Measurements from ENCODE around the gene PKHD1.

DNA sequence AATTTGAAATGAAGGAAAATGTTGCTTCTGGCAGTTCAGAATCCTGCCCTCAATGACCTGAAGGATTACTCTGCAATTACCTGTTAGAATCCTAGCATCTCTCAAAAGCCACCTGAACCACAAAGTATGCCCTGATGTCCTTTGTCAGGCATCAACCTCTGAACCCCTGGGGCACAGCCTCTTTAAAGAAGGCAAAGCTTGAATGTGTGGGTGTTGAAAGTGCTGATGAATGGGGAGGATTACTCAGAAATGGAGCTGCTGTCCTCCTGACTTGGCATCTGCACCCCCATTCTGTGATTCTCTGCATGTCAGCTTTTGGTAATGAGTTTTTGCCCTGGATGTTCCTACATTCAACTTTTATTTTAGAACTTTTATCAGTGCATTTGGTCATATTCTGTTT, 179.2 kb downstream of the PKHD1 start:
- no peak for TF ChIP-seq POLR2A (IDR thresholded peaks at IDR 0.05; ENCODE audit: low read length)
- TF ChIP-seq GATA1 (IDR thresholded peaks at IDR 0.05; ENCODE audit: low read depth, low read length): no peak
